Measurements from ENCODE around the gene CHST13.

CHST13 gene

GRCh38 chr3:126541628-126542339 lies 17.8 kb downstream of the CHST13 start:
- Histone ChIP-seq H3K27me3 (no peaks in the 10 kb centered on the region), H3K36me3 (no peaks in the 10 kb centered on the region), H3K4me3 (ENCODE audit: low read depth, low read length) (no peak overlapping the region), H3K9me3 (no peaks in the 10 kb centered on the region; the same call in 1 of the 2 replicates), H3K4me1 (no peaks in the 10 kb centered on the region)
- DNase-seq: no peak
- no peak for TF ChIP-seq CTCF (IDR thresholded peaks at IDR 0.05; ENCODE audit: low read depth, low read length)

GRCh38 chr3:126542340-126543241 lies 18.6 kb downstream of the CHST13 start:
- H3K4me3 ChIP-seq (ENCODE audit: low read depth, low read length): no peak overlapping the region
- no peak for TF ChIP-seq CTCF (IDR thresholded peaks at IDR 0.05; ENCODE audit: low read depth, low read length)
- H3K9me3 ChIP-seq: no peaks in the 10 kb centered on the region
- no peaks in the 10 kb centered on the region for H3K4me1 ChIP-seq
- H3K36me3 ChIP-seq: no peaks in the 10 kb centered on the region
- DNase-seq: no peak
- no peaks in the 10 kb centered on the region for H3K27me3 ChIP-seq

GRCh38 chr3:126543457-126544061 lies 19.6 kb downstream of the CHST13 start:
- Histone ChIP-seq H3K36me3 (no peaks in the 10 kb centered on the region), H3K4me1 (no peaks in the 10 kb centered on the region), H3K9me3 (no peaks in the 10 kb centered on the region), H3K4me3 (ENCODE audit: low read depth, low read length) (no peak overlapping the region), H3K27me3 (no peaks in the 10 kb centered on the region)
- DNase-seq: no peak
- no peak for TF ChIP-seq CTCF (IDR thresholded peaks at IDR 0.05; ENCODE audit: low read depth, low read length)

GRCh38 chr3:126544596-126545281 lies 20.8 kb downstream of the CHST13 start:
- DNase-seq: no peak
- no peak overlapping the region for H3K4me3 ChIP-seq (ENCODE audit: low read depth, low read length)
- H3K36me3 ChIP-seq: no peaks in the 10 kb centered on the region
- H3K4me1 ChIP-seq: no peaks in the 10 kb centered on the region
- no peaks in the 10 kb centered on the region for H3K9me3 ChIP-seq
- H3K27me3 ChIP-seq: no peaks in the 10 kb centered on the region
- TF ChIP-seq CTCF (IDR thresholded peaks at IDR 0.05; ENCODE audit: low read depth, low read length): no peak

GRCh38 chr3:126545544-126545943 lies 21.6 kb downstream of the CHST13 start:
- peak; percentile 1 for DNase-seq
- Histone ChIP-seq H3K27me3 (no peaks in the 10 kb centered on the region), H3K36me3 (no peaks in the 10 kb centered on the region), H3K4me3 (ENCODE audit: low read depth, low read length) (no peak overlapping the region), H3K4me1 (no peaks in the 10 kb centered on the region), H3K9me3 (no peaks in the 10 kb centered on the region)
- no peak for TF ChIP-seq CTCF (IDR thresholded peaks at IDR 0.05; ENCODE audit: low read depth, low read length)

Measured in BE2C (cell line).